HG02970 (cell line): ENCODE measurements around the gene TMEM63B.
"Not testable (repeated sequence)": the region's sequence is repeated elsewhere in the genome, so short reads cannot be mapped to it uniquely, and the experiment has no call there.

Experiments
- ATAC-seq: cut with Tn5 transposase; IDR thresholded peaks from one replicate; pipeline ENCODE4 v1.9.1; 2021; ENCODE audit warnings: mild to moderate bottlenecking, moderate library complexity, moderate number of reproducible peaks; ENCODE audit not compliant: unreplicated experiment, low FRiP score

TMEM63B gene

GRCh38 chr6:44127186-44128019 is at the start of gene TMEM63B, which contains the start of gene MRPL14:
Gene TMEM63B, plus strand, starts transcription at chr6:44127554. Its CDS starts 7,031 bp downstream, at chr6:44134585.
Gene MRPL14, minus strand, starts transcription at chr6:44127452. Its CDS starts 10,841 bp downstream, at chr6:44116611.
- peak; percentile 77 for ATAC-seq

DNA sequence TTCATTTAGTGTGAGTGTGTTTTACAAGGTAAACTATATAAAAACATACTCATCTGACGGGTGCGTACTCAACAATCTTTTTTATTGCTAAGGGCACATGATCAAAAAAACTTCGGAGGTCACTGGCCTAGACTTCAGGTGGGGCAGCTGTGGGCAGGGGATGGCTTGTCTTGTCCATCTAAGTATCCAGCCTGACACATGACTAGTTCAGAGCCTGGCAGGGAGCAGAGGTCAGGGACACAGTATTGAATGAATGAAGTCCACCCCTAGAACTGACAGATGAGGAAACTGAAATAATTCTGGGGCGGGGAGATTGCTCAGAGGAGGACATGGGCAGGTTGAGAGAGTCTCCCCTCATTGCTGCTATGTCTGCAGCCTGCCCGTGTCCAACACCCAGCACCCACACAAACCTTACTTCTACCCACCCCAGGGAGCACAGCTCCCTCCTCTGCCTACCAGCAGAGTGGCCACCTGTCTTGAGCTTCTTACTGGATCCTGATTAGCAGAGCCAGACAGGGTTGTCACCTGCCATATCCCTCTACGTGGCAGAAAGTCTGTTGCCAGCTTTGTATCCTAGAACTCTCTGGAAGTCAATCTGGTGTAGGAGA is 49.0 kb upstream of the TMEM63B start:
- no peak for ATAC-seq

GRCh38 chr6:44078827-44079671 is 48.3 kb upstream of the TMEM63B start:
- no peak for ATAC-seq

DNA sequence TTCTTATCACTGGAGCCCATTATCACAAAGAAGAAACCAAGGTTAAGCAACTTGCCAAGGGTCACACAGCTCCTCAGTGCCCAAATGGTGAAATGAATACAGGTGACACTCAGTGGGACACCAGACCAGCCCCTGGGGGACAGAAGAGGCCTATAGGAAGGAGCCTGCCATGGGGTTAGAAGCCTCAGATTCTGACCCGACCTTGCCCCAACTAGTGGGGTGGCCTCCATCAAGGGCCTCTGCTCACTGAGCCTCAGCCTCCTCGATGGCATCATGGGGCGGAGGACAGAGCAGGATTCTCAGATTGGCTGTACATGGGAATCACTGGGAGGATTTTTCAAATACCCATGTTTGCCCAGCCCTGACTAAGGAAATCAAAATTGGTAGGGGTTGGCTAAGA is 47.7 kb upstream of the TMEM63B start:
- ATAC-seq, result no peak

DNA sequence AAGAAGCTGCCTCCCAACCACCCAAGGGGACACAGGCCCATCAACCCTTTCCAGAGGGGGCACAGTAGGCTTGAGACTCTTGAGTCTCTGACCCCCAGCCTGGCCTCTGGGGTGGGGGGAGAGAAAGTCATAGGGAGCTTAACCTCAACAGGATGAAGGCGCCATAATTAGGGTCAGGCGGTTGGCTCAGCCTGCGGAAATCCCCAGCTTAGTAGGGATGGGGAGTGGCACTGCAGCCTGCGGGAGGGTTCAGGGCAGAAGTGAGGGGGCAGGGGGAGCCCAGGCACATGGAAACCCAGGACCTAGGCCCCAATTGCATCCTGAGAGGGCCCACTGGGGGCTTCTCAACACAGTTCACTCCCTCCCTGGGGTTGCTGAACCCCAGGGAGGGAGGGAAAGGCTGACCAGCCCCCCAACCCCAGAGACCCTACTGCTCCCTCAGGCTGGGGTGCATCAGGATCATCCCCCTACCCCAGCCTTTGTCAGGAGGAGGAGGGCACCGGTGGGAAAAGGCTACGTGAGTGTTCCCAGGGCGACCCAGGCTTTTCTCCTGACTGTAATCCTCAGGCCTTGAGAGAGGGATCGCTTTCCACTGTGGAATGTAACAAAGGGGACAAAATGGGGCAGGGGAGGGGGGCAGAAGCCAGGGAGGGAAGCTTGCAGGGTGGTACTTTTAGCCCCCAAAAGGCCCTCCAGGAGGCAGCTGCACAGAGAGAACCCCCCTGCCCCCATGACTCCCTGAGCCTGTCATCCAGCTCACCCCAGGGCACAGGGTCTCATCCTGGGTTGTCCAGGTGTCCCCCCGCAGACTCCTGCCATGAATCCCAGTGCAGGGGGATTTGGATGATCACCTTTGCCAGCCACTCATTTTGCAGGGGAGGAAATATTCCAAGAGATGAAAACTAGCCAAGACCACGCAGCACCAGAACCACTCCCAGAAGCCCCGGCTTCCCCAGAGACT is 46.5 kb upstream of the TMEM63B start:
- ATAC-seq, result no peak

GRCh38 chr6:44081753-44082152 is 45.6 kb upstream of the TMEM63B start:
- no peak for ATAC-seq

GRCh38 chr6:44082872-44083321 is 44.5 kb upstream of the TMEM63B start:
- ATAC-seq, result no peak

- no peak for ATAC-seq
Observed at GRCh38 chr6:44084231-44085014, 42.9 kb upstream of the TMEM63B start.

- no peak for ATAC-seq
Observed at GRCh38 chr6:44085219-44085618, 42.1 kb upstream of the TMEM63B start.

GRCh38 chr6:44086931-44087574 is 40.3 kb upstream of the TMEM63B start:
- ATAC-seq, result no peak

GRCh38 chr6:44087623-44088022 is 39.7 kb upstream of the TMEM63B start:
- ATAC-seq, result no peak

DNA sequence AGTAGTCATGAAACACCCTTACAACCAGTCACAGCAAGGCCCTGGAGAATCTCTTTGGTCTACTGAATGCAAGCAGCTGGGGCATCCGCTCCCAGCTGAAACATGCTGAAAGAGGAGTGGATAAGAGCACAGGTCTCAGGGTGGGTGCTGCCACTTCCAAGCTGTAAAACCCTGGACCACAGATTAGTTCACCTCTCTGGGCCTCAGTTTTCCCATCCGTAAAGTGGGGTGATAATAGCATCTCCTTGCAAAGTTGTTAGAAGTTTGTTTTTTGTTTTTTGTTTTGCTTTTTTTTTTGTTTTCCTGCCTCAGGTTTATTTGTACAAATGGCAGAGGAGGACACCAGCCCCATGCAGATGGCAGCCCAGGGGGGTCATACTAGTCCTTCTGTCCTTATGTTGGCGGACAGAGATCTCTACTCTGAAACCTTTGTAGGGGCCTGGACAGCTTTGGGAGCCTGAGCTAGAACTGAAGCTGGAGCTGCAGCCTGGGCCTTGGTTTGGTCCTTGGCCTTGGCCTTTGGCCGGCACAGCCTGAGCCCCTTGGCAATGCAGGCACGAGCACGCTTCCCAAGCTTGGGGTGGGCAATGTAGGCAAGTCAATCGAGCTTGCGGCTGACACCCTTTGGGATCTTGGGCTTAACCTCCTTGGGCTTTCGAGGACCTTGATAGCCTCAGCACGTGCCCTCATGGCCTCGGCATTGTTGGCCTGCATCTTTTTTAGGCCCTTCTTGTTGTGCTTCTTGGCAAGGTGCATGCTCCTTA is 38.3 kb upstream of the TMEM63B start:
- no peak for ATAC-seq

- ATAC-seq, result no peak
Observed at GRCh38 chr6:44090465-44090864, 36.9 kb upstream of the TMEM63B start.

GRCh38 chr6:44091356-44091755 is 36.0 kb upstream of the TMEM63B start:
- not testable (repeated sequence) for ATAC-seq

- ATAC-seq, result no peak
Observed at GRCh38 chr6:44091981-44092884, 35.1 kb upstream of the TMEM63B start.

DNA sequence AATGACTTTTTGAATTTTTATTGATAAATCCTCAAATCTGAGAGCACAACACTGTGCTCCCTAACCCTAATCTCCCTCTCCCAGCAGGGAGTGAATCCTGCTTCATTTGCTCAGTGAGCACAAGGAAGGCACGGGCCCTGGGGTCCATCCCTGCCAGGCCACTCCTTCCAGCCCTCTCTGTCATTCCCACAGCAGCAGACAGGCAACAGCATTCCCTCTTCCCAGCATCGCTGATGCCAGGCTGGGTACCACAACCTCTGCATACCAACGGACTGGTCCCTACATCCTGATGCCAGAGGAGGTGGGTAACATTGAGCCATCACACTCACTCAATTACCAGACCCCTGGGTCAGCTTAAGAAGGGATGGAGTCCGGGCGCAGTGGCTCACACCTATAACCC is 34.3 kb upstream of the TMEM63B start:
- no peak for ATAC-seq
